GM12878 (cell line): ENCODE results near the gene SBF1. TPM values are rescaled to one million over a fixed set of nuclear protein-coding genes. Genes with fewer than 3 reads are reported as not detected.

Source experiments
- BCLAF1 ChIP-seq: fragments of 450-650 bp; IDR thresholded peaks from 2 replicates; pipeline ENCODE4 v1.6.1; 2017; ENCODE audit warnings: antibody characterized with exemption, mild to moderate bottlenecking, moderate library complexity
- E2F4 ChIP-seq: IDR thresholded peaks from 2 replicates; pipeline ENCODE4 v1.6.1; 2012; ENCODE audit warnings: low read depth, low read length, improper control_type of control experiment
- NKRF ChIP-seq: fragments of 450-650 bp; conservative IDR thresholded peaks from 2 replicates; pipeline ENCODE4 v1.6.1; 2017; ENCODE audit warnings: mild to moderate bottlenecking, moderate library complexity
- POLR2AphosphoS2 ChIP-seq: IDR thresholded peaks from 2 replicates; pipeline ENCODE4 v1.6.1; 2011; ENCODE audit warnings: low read depth, mild to moderate bottlenecking, low read length, improper control_type of control experiment, moderate library complexity
- POLR2AphosphoS5 ChIP-seq: IDR thresholded peaks from 2 replicates; pipeline ENCODE4 v1.6.1; 2011; ENCODE audit warnings: mild to moderate bottlenecking, low read length, inconsistent platforms
- RAD21 ChIP-seq: IDR thresholded peaks from 2 replicates; pipeline ENCODE4 v1.6.1; 2011; ENCODE audit warnings: mild to moderate bottlenecking, low read depth, low read length, moderate library complexity; ENCODE audit not compliant: insufficient read depth
- SMARCA5 ChIP-seq: fragments of 450-650 bp; IDR thresholded peaks from 2 replicates; pipeline ENCODE4 v1.6.1; 2017; ENCODE audit warnings: mild to moderate bottlenecking
- polyA plus RNA-seq, 11 experiments: library from polyadenylated mRNA; depleted of rRNA in 4 of 11; unstranded in 6 of 11; stranded (reverse) in 5 of 11; fragments of >200 nt; fragmentation: Nextera tagmentation in 4 of 11; fragmentation: Illumina TruSeq in 1 of 11; extraction: Ambion mirVana in 4 of 11; extraction: Trizol in 1 of 11; gene quantifications; 1 replicate in 1 of 11; 2 replicates in 10 of 11; pipeline versions ENCODE4 v1.2.1 to v1.2.3, GENCODE V29; 2011 to 2016; ENCODE audit warnings: inconsistent platforms in 2 of 11, missing spikeins in 2 of 11, low read depth in 1 of 11
- total RNA-seq, 4 experiments: library from RNA; depleted of rRNA in 3 of 4; stranded (reverse); fragments of >200 nt in 3 of 4; fragmentation: Illumina TruSeq in 1 of 4; extraction: Trizol in 1 of 4; gene quantifications; 2 replicates each; pipeline versions ENCODE4 v1.2.1 to v1.2.3, GENCODE V29; 2013 to 2021

Gene SBF1
- total and polyA plus RNA-seq, 10 of the 15 experiments (the other 5 are each of a cell fraction or from before 2014, with no cell fraction given): 0.23 to 95.0 (median 17.8) TPM

- no peak for TF ChIP-seq SMARCA5
- no peak for TF ChIP-seq NKRF
- TF ChIP-seq RAD21: no peak
- TF ChIP-seq POLR2AphosphoS5: no peak
- TF ChIP-seq BCLAF1: no peak
- TF ChIP-seq POLR2AphosphoS2: no peak
- no peak for TF ChIP-seq E2F4
Observed at GRCh38 chr22:50506611-50507420, 32.0 kb upstream of the SBF1 start (continued).
